GM06990 (cell line): Measurements from ENCODE around the gene TUBGCP6.
A peak's percentile ranks its signal among the peaks of the same experiment; 100 is the strongest.

Experiments used
- DNase-seq: peaks from one replicate; pipeline ENCODE4 v3.0.0-alpha.2; 2011; ENCODE audit not compliant: insufficient read length; ENCODE audit errors: extremely low read depth
- H3K27me3 ChIP-seq: replicated peaks from 2 replicates; pipeline ENCODE4 v1.6.0; 2011; ENCODE audit warnings: low read length; ENCODE audit not compliant: control insufficient read depth, insufficient read depth
- H3K36me3 ChIP-seq: 2 replicates; pipeline ENCODE4 v1.5.1; 2011; ENCODE audit warnings: low read length; ENCODE audit not compliant: control insufficient read depth, insufficient read depth
- H3K4me3 ChIP-seq: replicated peaks from 2 replicates; pipeline ENCODE4 v1.5.1; 2011; ENCODE audit warnings: low read depth, mild to moderate bottlenecking, control low read depth, low read length
- TF ChIP-seq, protein P1 (sequence below): IDR thresholded peaks from 2 replicates; pipeline ENCODE4 v1.5.1; 2011; ENCODE audit warnings: low read length, control low read depth, mild to moderate bottlenecking, inconsistent platforms; ENCODE audit not compliant: insufficient read depth, poor library complexity, severe bottlenecking

TUBGCP6 gene

DNA sequence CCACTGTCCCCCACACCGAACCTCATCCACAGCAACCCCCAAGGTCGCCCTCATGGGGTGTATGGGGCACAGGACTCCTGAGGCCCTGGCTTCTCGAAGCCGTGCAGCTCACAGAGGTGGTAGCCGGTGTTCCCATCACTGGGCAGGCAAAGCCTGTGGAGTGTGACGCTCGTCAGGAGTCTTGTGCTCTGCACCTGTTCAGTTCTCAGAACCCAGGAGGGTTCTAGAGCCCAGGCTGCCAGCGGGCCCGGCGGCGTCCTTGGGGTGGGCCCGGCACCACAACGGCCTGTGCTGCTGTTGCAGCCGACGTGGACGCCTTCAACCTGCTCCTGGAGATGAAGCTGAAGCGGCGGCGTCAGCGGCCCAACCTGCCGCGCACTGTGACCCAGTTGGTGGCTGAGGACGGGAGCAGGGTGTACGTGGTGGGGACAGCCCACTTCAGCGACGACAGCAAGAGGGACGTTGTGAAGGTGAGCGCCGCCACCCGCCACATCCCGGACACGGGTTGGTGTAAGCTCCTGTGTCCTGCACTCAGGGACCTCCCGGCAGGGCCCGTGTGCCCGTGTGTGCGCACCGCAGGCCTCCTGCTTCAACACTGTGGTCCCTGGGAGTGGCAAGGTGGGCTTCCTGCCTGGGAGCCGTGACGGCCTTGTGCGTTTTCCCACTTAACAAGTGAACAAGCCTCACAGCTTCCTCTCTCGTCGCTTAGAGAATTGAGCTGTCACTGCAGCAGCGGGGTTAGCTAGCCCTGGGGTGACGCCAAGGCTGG lies 50.6 kb downstream of the TUBGCP6 start:
- Histone ChIP-seq H3K4me3 (no peak overlapping the region; the same call in 1 of the 2 replicates), H3K27me3 (no peaks in the 10 kb centered on the region), H3K36me3 (peaks cover 29% of the 10 kb centered on the region)
- DNase-seq, result no peak
- TF ChIP-seq, protein P1, sequence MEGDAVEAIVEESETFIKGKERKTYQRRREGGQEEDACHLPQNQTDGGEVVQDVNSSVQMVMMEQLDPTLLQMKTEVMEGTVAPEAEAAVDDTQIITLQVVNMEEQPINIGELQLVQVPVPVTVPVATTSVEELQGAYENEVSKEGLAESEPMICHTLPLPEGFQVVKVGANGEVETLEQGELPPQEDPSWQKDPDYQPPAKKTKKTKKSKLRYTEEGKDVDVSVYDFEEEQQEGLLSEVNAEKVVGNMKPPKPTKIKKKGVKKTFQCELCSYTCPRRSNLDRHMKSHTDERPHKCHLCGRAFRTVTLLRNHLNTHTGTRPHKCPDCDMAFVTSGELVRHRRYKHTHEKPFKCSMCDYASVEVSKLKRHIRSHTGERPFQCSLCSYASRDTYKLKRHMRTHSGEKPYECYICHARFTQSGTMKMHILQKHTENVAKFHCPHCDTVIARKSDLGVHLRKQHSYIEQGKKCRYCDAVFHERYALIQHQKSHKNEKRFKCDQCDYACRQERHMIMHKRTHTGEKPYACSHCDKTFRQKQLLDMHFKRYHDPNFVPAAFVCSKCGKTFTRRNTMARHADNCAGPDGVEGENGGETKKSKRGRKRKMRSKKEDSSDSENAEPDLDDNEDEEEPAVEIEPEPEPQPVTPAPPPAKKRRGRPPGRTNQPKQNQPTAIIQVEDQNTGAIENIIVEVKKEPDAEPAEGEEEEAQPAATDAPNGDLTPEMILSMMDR, result no peak

DNA sequence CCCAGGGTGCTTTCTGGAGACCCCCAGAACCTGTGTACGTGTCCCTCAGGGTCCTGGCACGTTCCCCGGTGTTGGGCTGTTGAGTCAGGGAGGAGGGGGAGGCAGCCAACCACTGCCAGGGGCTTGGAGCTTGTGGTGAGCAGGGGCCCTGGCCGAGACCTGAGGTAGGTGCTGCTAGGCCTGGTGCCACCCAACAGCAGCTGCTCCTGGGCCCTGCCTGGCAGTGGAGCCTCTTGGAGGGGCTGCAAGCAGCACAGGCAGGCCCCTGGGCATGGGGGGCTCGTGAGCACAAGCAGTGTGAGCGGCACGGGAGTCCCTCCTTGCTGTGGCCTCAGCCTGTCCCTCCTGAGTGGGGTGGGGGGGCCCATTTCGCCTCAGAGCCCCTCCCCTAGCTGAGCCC lies 51.2 kb downstream of the TUBGCP6 start:
- Histone ChIP-seq H3K27me3 (no peaks in the 10 kb centered on the region), H3K36me3 (peaks cover 28% of the 10 kb centered on the region), H3K4me3 (no peak overlapping the region)
- DNase-seq, result no peak
- TF ChIP-seq, protein P1, result no peak

DNA sequence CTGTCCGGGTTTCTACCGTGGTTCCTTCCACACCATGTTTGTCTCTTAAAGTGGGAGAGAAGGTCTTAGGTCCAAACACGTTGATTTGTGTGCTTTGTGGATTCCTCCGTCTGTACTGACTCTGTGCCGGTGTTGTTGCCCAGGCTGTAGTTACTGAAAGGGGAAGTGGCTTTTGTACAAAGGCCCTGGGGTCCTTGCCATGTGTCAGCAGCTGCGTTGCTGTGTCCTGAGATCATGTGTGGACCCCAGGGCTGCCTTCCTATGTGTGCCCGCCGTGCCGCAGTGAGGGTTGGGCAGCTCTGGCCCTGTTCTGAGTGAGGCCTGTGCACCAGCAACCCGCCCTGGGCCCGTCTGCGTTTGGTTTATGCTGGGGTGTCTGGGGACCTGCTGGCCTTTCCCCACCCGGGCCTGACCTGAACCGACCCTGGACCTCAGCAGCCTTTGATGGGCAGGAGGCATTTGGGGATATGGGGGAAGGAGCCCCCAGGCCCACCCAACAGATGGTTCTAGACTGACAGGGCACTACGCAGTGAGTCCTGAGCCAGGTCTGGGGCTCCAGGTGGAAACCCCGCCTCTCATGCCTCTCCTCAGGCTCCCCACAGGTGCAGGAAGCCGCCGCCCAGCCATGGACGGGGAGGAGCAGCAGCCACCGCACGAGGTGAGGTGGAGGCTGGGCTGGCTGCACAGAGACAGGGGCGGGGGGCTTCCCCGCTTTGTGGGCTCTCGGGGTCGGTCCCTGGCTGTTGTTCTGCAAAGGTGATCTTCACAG lies 52.2 kb downstream of the TUBGCP6 start:
- TF ChIP-seq, protein P1, result peak; percentile 5
- DNase-seq, result no peak
- Histone ChIP-seq H3K27me3 (no peaks in the 10 kb centered on the region), H3K36me3 (peaks cover 24% of the 10 kb centered on the region), H3K4me3 (peak overlapping the region; percentile 49)

DNA sequence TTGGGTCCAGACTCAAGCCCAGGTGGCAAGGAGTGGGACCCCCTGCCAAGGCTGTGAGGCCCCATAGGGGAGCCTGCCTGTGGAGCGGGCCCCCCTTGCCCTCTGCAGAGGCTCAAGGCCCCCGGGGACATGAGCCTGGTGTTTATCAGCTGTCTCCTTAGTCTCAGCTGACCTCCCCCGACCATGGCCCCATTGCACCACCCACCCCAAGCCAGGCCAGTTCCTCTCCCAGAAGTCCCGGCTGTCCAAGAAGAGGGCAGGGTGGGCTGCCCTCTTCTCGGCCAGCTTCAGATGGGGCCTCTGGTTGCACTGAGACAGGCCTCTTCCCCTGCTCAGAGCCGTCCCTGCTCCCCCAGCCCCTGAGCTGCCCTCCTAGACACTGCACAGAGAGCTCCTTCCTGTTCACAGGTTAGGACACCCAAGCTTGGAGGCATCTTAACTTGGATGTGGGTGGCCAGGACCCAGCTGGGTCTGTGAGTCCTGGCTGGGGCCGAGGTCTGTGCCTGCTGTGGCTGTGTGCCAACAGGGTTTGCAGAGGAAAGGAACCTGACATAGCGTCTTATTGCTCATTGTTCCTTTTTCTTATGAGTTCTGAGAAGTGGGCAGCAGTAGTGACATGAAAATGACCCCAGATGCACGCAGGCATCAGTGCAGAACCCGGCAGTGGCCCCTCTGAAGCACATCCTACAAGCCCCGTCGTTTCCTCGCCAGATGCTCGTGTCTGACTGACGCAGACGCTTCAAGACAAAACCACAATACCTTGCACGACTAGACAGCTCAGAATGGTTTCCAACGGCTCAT lies 53.7 kb downstream of the TUBGCP6 start:
- peak; percentile 89 for DNase-seq
- H3K36me3 ChIP-seq, result peaks cover 17% of the 10 kb centered on the region
- H3K27me3 ChIP-seq, result no peaks in the 10 kb centered on the region
- peak overlapping the region; percentile 58 for H3K4me3 ChIP-seq
- TF ChIP-seq, protein P1, result no peak

DNA sequence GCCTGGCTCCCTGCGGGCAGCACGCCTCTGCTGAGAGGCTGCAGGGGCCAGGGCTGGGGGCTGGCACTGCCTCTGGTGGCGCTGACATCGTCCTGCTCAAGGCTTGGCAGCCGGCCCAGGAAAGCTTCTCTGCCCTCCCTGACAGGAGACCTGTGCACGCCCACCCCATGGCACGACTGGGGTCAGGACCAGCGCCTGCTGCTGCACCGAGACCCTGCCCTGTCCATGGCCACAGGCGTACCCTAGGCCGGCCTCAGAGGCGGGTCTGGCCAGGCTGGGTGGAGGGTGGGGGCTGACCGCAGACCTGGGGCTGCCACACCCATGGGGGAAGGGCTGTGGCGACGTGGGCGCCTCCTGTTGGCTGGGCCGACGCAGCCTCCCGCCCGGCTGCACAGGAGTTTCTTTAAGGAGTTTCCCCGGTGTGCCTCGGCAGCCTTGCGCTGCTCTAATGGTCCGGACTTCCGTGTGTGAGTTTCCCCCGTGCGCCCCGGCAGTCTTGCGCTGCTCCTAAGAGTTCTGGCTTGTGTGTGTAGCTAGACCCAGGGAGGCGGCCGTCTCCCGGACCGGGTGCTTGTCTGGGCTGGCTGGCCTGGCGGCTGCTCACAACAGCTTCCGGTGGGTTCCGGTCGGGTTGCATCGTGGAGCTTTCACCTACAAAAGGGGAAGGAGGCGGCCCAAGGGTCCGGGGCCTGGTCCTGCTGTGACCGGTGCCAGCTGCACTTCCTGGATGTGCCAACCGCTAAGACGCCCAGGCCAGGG lies 54.5 kb downstream of the TUBGCP6 start:
- Histone ChIP-seq H3K27me3 (no peaks in the 10 kb centered on the region), H3K36me3 (peaks cover 14% of the 10 kb centered on the region), H3K4me3 (peak overlapping the region; percentile 58)
- DNase-seq, result peak; percentile 93
- TF ChIP-seq, protein P1, result peak; percentile 66
